Psoas muscle (tissue), 8 donors: ENCODE measurements around the gene ABCC4. TPM values are rescaled to one million over a fixed set of nuclear protein-coding genes. Genes with fewer than 3 reads are reported as not detected.

Experiments
- ATAC-seq, 4 donors: fragments of 200-7000 bp; cut with Tn5 transposase; one replicate each; pipeline ENCODE4 v1.9.1; 2020; ENCODE audit warnings: moderate library complexity in 3 of 4, mild to moderate bottlenecking in 2 of 4
- DNase-seq, 2 donors: peaks; one replicate each; pipeline ENCODE4 v3.0.0-alpha.2; 2020
- H3K27ac ChIP-seq: fragments of 200-600 bp; one replicate; pipeline ENCODE4 v1.8.0; 2022
- H3K27me3 ChIP-seq, 3 donors: fragments of 200-600 bp in 1 of 3; one replicate each; pipeline versions ENCODE4 v1.6.1 to v1.8.0; 2013 to 2022; ENCODE audit warnings: low read length in 2 of 3, mild to moderate bottlenecking in 2 of 3, moderate library complexity in 1 of 3; ENCODE audit not compliant: insufficient read depth in 3 of 3
- H3K36me3 ChIP-seq, 2 donors: fragments of 200-600 bp in 1 of 2; one replicate each; pipeline versions ENCODE4 v1.6.1 to v1.8.0; 2013 to 2022; ENCODE audit warnings: low read depth in 1 of 2, mild to moderate bottlenecking in 1 of 2, moderate library complexity in 1 of 2; ENCODE audit not compliant: insufficient read depth in 1 of 2
- H3K4me1 ChIP-seq: fragments of 200-600 bp; one replicate; pipeline ENCODE4 v1.8.0; 2022
- H3K4me3 ChIP-seq: fragments of 200-600 bp; one replicate; pipeline ENCODE4 v1.8.0; 2022; ENCODE audit warnings: mild to moderate bottlenecking
- H3K9me3 ChIP-seq: fragments of 200-600 bp; one replicate; pipeline ENCODE4 v1.8.0; 2022
- WGBS, 3 donors: extraction: QIAGEN DNeasy Blood & Tissue Kit; methylation state at CpG; one replicate each; pipeline versions ENCODE4 v1.1.6 to v1.1.7; 2013; 5-methylcytosine and 5-hydroxymethylcytosine counted together
- intact Hi-C, 2 donors: fragments of 100-400 bp; cut with DNase I; formaldehyde crosslinking; loops; one replicate each; pipeline versions ENCODE4 v1.11.0 to v1.14.2; 2022
- polyA plus RNA-seq, 3 donors: library from polyadenylated mRNA; stranded (reverse); fragments of 200-250 nt; gene quantifications; one replicate each; pipeline ENCODE4 v1.2.3, GENCODE V29; 2013
- total RNA-seq, 4 donors: library from RNA; stranded (reverse); fragmentation: NEBNext Ultra II Directional in 2 of 4; extraction: Animal tissue kit (Norgen Biotek cat#: 25700) in 2 of 4; gene quantifications; one replicate each; pipeline versions ENCODE4 v1.2.1 to v1.2.4, GENCODE V29; 2021 to 2023
- TF ChIP-seq, protein P1 (sequence below): fragments of 200-600 bp; IDR thresholded peaks from one replicate; pipeline ENCODE4 v1.8.0; 2022; ENCODE audit warnings: antibody characterized with exemption
- donor health status: healthy with polysubstance abuse.
- donor health status: DM: no; HTN: no; CAD: no; lungs with moderate emphysema.
- donor health status: Bipolar disorder and iron deficiency.
- donor health status: healthy.
- donor health status: DM: yes; HTN: yes; CAD: no.
- donor health status: DM: no; HTN: no; CAD: no.
- donor health status: DM: no; HTN: no; CAD: no.
- donor health status: DM: yes; HTN: yes; CAD: no.

The ABCC4 gene
- total and polyA plus RNA-seq, 7 donors, result 2.3 to 25.2 (median 6.1) TPM

DNA sequence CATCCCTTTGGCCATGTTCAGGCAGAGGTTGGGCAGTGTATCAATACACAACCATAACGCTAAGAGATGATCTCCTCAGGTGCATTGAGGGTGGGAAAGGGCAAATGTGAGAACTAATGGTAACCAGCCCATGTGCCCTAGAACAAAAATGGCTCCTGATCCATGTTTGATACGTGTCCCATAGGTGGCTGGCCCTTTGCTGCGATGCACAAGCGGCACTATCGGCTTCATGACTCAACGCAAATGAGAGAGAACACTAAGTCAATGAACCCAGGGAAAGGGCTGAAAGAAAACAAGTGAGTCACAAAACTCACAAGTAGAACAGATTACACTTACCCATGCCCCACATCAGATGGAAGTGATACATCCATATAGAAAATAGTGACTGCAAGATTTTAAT, 201.7 kb downstream of the ABCC4 start:
- ATAC-seq (no peak), DNase-seq (no peak)
- WGBS, 3 donors, result 97 to 98% (median 98%) methylated on average over 6 of the region's 6 CpGs
- Histone ChIP-seq H3K27ac (no peak overlapping the region), H3K27me3 (no peaks in the 10 kb centered on the region), H3K9me3 (peaks cover 11% of the 10 kb centered on the region), H3K4me3 (no peak overlapping the region), H3K4me1 (no peaks in the 10 kb centered on the region), H3K36me3 (peaks cover 0 to 3% of the 10 kb centered on the region in 2 donors)
- intact Hi-C loops, result no loop called here
- TF ChIP-seq, protein P1, sequence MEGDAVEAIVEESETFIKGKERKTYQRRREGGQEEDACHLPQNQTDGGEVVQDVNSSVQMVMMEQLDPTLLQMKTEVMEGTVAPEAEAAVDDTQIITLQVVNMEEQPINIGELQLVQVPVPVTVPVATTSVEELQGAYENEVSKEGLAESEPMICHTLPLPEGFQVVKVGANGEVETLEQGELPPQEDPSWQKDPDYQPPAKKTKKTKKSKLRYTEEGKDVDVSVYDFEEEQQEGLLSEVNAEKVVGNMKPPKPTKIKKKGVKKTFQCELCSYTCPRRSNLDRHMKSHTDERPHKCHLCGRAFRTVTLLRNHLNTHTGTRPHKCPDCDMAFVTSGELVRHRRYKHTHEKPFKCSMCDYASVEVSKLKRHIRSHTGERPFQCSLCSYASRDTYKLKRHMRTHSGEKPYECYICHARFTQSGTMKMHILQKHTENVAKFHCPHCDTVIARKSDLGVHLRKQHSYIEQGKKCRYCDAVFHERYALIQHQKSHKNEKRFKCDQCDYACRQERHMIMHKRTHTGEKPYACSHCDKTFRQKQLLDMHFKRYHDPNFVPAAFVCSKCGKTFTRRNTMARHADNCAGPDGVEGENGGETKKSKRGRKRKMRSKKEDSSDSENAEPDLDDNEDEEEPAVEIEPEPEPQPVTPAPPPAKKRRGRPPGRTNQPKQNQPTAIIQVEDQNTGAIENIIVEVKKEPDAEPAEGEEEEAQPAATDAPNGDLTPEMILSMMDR, result no peak

DNA sequence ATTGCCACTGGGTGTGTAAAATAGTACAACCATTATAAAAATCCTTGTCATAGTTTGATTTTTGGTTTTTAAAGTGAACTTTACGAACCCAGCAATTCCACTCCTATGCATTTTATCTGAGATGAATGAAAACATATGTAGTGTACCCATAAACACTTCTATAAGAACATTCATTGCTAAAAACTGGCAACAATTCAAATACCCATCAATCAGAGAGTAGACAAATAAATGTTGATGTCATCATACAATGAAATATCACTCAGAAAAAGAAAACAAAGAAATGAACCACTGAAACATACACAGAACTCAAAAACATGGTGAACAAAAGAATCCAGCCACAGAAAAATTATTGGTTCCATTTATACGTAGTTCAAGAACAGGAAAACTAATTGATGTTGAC, 202.3 kb downstream of the ABCC4 start:
- TF ChIP-seq, protein P1, result no peak
- Histone ChIP-seq H3K27me3 (no peaks in the 10 kb centered on the region), H3K4me3 (no peak overlapping the region), H3K4me1 (no peaks in the 10 kb centered on the region), H3K36me3 (no peaks in the 10 kb centered on the region), H3K9me3 (peaks cover 11% of the 10 kb centered on the region), H3K27ac (no peak overlapping the region)
- no peak for DNase-seq
- 86 to 91% (median 88%) methylated on average over 2 of the region's 2 CpGs for WGBS, 3 donors
- intact Hi-C loops, result no loop called here
- no peak for ATAC-seq

GRCh38 chr13:95091755-95092154, 209.5 kb downstream of the ABCC4 start:
- WGBS, 3 donors, result 75 to 87% (median 85%) methylated on average over 3 of the region's 3 CpGs

GRCh38 chr13:95087746-95088305, 213.4 kb downstream of the ABCC4 start:
- Histone ChIP-seq H3K27ac (no peak overlapping the region), H3K27me3 (no peaks in the 10 kb centered on the region), H3K36me3 (peaks cover 0 to 3% of the 10 kb centered on the region in 2 donors), H3K4me1 (no peaks in the 10 kb centered on the region), H3K9me3 (no peaks in the 10 kb centered on the region), H3K4me3 (no peak overlapping the region)
- WGBS, 3 donors, result 78 to 87% (median 79%) methylated on average over 3 of the region's 3 CpGs
- TF ChIP-seq, protein P1, result no peak
- ATAC-seq, result no peak
- no peak for DNase-seq
- intact Hi-C loops, result no loop called here

More at GRCh38 chr13:95091755-95092154, 209.5 kb downstream of the ABCC4 start:
- intact Hi-C loops, result no loop called here
- Histone ChIP-seq H3K9me3 (no peaks in the 10 kb centered on the region), H3K4me1 (no peaks in the 10 kb centered on the region), H3K4me3 (no peak overlapping the region), H3K27ac (no peak overlapping the region), H3K27me3 (no peaks in the 10 kb centered on the region), H3K36me3 (no peaks in the 10 kb centered on the region)
- ATAC-seq, result no peak
- DNase-seq, result no peak
- TF ChIP-seq, protein P1, result no peak

GRCh38 chr13:95086761-95087160, 214.5 kb downstream of the ABCC4 start:
- Histone ChIP-seq H3K4me3 (no peak overlapping the region), H3K4me1 (no peaks in the 10 kb centered on the region), H3K36me3 (peaks cover 0 to 14% of the 10 kb centered on the region in 2 donors), H3K27me3 (no peaks in the 10 kb centered on the region), H3K9me3 (no peaks in the 10 kb centered on the region), H3K27ac (no peak overlapping the region)
- WGBS, 3 donors, result 84 to 87% (median 86%) methylated on average over 2 of the region's 2 CpGs
- intact Hi-C loops, result no loop called here
- DNase-seq (no peak), ATAC-seq (no peak)
- TF ChIP-seq, protein P1, result no peak
